HepG2 (cell line): ENCODE data around the gene PHKG2. TPM values are rescaled to one million over a fixed set of nuclear protein-coding genes. Genes with fewer than 3 reads are reported as not detected.

Experiments
- AGO2 ChIP-seq: fragments of 200-400 bp; formaldehyde crosslinking; optimal IDR thresholded peaks from 2 replicates; pipeline ENCODE3; 2017; ENCODE audit warnings: mild to moderate bottlenecking, low read depth, low read length, moderate library complexity
- BRCA1 ChIP-seq: sonication (generic); formaldehyde crosslinking; IDR thresholded peaks from 2 replicates; pipeline ENCODE4 v1.4.0; 2020; ENCODE audit warnings: missing genetic modification reagents
- HDAC1 ChIP-seq: sonication (generic); formaldehyde crosslinking; IDR thresholded peaks from 2 replicates; pipeline ENCODE4 v1.5.1; 2020; ENCODE audit warnings: mild to moderate bottlenecking, missing genetic modification reagents
- KDM3A ChIP-seq: IDR thresholded peaks from 2 replicates; pipeline ENCODE4 v1.6.1; 2018; ENCODE audit warnings: low read depth, missing compliant biosample characterization
- NFE2 ChIP-seq: sonication (generic); formaldehyde crosslinking; IDR thresholded peaks from 2 replicates; pipeline ENCODE4 v1.4.0; 2020; ENCODE audit warnings: missing genetic modification reagents
- POLR2G ChIP-seq: fragments of 200-400 bp; formaldehyde crosslinking; IDR thresholded peaks from 2 replicates; pipeline ENCODE4 v1.6.1; 2018; ENCODE audit warnings: mild to moderate bottlenecking, low read depth, low read length, moderate library complexity
- SETDB1 ChIP-seq: sonication (generic); formaldehyde crosslinking; IDR thresholded peaks from 2 replicates; pipeline ENCODE4 v1.5.1; 2020; ENCODE audit warnings: missing genetic modification reagents, mild to moderate bottlenecking, borderline replicate concordance
- ZBTB44 ChIP-seq: sonication (generic); formaldehyde crosslinking; IDR thresholded peaks from 2 replicates; pipeline ENCODE4 v1.4.0; 2020; ENCODE audit warnings: missing genetic modification reagents
- ZNF383 ChIP-seq: sonication (generic); formaldehyde crosslinking; IDR thresholded peaks from 2 replicates; pipeline ENCODE4 v1.4.0; 2020; ENCODE audit warnings: missing genetic modification reagents, mild to moderate bottlenecking, borderline replicate concordance
- ZNF407 ChIP-seq: sonication (generic); formaldehyde crosslinking; IDR thresholded peaks from one replicate; pipeline ENCODE4 v1.5.1; 2020; ENCODE audit warnings: mild to moderate bottlenecking, missing genetic modification reagents; ENCODE audit errors: not compliant biosample characterization
- ZNF644 ChIP-seq: IDR thresholded peaks from 2 replicates; pipeline ENCODE4 v1.6.1; 2016; ENCODE audit warnings: low read depth
- polyA plus RNA-seq, 8 experiments: library from polyadenylated mRNA; depleted of rRNA in 3 of 8; stranded (reverse) in 7 of 8; unstranded in 1 of 8; fragments of >200 nt; fragmentation: Illumina TruSeq in 4 of 8; extraction: Trizol in 4 of 8; gene quantifications; 2 replicates each; pipeline versions ENCODE4 v1.2.1 to v1.2.3, GENCODE V29; 2011 to 2016; ENCODE audit warnings: low read depth in 4 of 8, missing spikeins in 1 of 8, mixed read lengths in 1 of 8; ENCODE audit not compliant: insufficient read depth in 1 of 8
- total RNA-seq, 5 experiments: library from RNA; depleted of rRNA; stranded (reverse); fragments of >200 nt; fragmentation: Illumina TruSeq; extraction: Trizol; gene quantifications; 2 replicates each; pipeline ENCODE4 v1.2.3, GENCODE V29; 2016; ENCODE audit warnings: low read depth in 1 of 5

PHKG2 gene
- total and polyA plus RNA-seq, 2 of the 13 experiments (the other 11 are each of a cell fraction or from before 2014, with no cell fraction given): 37.4 to 42.1 TPM

- TF ChIP-seq ZNF383 (CRISPR knock-in tag): no peak
- TF ChIP-seq SETDB1 (CRISPR knock-in tag): no peak
- TF ChIP-seq HDAC1: no peak
- TF ChIP-seq BRCA1: no peak
- TF ChIP-seq AGO2: no peak
- no peak for TF ChIP-seq NFE2 (CRISPR knock-in tag)
- TF ChIP-seq ZNF644 (CRISPR knock-in tag): no peak
- no peak for TF ChIP-seq KDM3A
- TF ChIP-seq ZNF407 (CRISPR knock-in tag): no peak
- TF ChIP-seq POLR2G: no peak
- no peak for TF ChIP-seq ZBTB44
Measured at GRCh38 chr16:30720086-30720485, 28.1 kb upstream of the PHKG2 start (continued).
